ENCODE results near the gene AMMECR1. TPM values are rescaled to one million over a fixed set of nuclear protein-coding genes. Genes with fewer than 3 reads are reported as not detected.

Gene AMMECR1
- total and polyA plus RNA-seq, 4 donors: 5.3 to 8.0 (median 6.9) TPM

- no peaks in the 10 kb centered on the region for H3K4me1 ChIP-seq (ENCODE audit: control insufficient read depth, insufficient read depth, low read length)
- DNase-seq (ENCODE audit: low read depth in 4 of 6, low spot score in 6 of 6): no peak
- no CpG with 5 or more reads among the region's 2 CpGs for WGBS (ENCODE audit: insufficient coverage)
- no peaks in the 10 kb centered on the region for H3K9me3 ChIP-seq (ENCODE audit: control insufficient read depth, insufficient read depth, low read length)
- H3K4me3 ChIP-seq (ENCODE audit: low read depth, low read length): no peak overlapping the region
- H3K36me3 ChIP-seq (ENCODE audit: control insufficient read depth, insufficient read depth, low read length): no peaks in the 10 kb centered on the region
- no peak overlapping the region for H3K27ac ChIP-seq (ENCODE audit: low read depth, low read length)
- H3K27me3 ChIP-seq (ENCODE audit: control insufficient read depth, insufficient read depth, low read length): peaks cover 4% of the 10 kb centered on the region
These were observed 95.2 kb downstream of the AMMECR1 start for GRCh38 chrX:110222497-110223257.

- no peak overlapping the region for H3K27ac ChIP-seq (ENCODE audit: low read depth, low read length)
- no peak for DNase-seq (ENCODE audit: low read depth in 4 of 6, low spot score in 6 of 6)
- H3K4me1 ChIP-seq (ENCODE audit: control insufficient read depth, insufficient read depth, low read length): no peaks in the 10 kb centered on the region
- H3K27me3 ChIP-seq (ENCODE audit: control insufficient read depth, insufficient read depth, low read length): no peaks in the 10 kb centered on the region
- H3K9me3 ChIP-seq (ENCODE audit: control insufficient read depth, insufficient read depth, low read length): no peaks in the 10 kb centered on the region
- H3K4me3 ChIP-seq (ENCODE audit: low read depth, low read length): no peak overlapping the region
- H3K36me3 ChIP-seq (ENCODE audit: control insufficient read depth, insufficient read depth, low read length): no peaks in the 10 kb centered on the region
- no CpG with 5 or more reads among the region's 1 CpG for WGBS (ENCODE audit: insufficient coverage)
These were observed 98.0 kb downstream of the AMMECR1 start for GRCh38 chrX:110219920-110220319.

- no peak for DNase-seq (ENCODE audit: low read depth in 4 of 6, low spot score in 6 of 6)
- Histone ChIP-seq H3K36me3 (ENCODE audit: control insufficient read depth, insufficient read depth, low read length) (no peaks in the 10 kb centered on the region), H3K4me1 (ENCODE audit: control insufficient read depth, insufficient read depth, low read length) (no peaks in the 10 kb centered on the region), H3K9me3 (ENCODE audit: control insufficient read depth, insufficient read depth, low read length) (no peaks in the 10 kb centered on the region), H3K4me3 (ENCODE audit: low read depth, low read length) (no peak overlapping the region), H3K27me3 (ENCODE audit: control insufficient read depth, insufficient read depth, low read length) (no peaks in the 10 kb centered on the region), H3K27ac (ENCODE audit: low read depth, low read length) (no peak overlapping the region)
- WGBS (ENCODE audit: insufficient coverage): no CpG with 5 or more reads among the region's 2 CpGs
These were observed 99.3 kb downstream of the AMMECR1 start for GRCh38 chrX:110218591-110218990.

- Histone ChIP-seq H3K27ac (ENCODE audit: low read depth, low read length) (no peak overlapping the region), H3K27me3 (ENCODE audit: control insufficient read depth, insufficient read depth, low read length) (no peaks in the 10 kb centered on the region), H3K36me3 (ENCODE audit: control insufficient read depth, insufficient read depth, low read length) (no peaks in the 10 kb centered on the region), H3K9me3 (ENCODE audit: control insufficient read depth, insufficient read depth, low read length) (no peaks in the 10 kb centered on the region), H3K4me3 (ENCODE audit: low read depth, low read length) (no peak overlapping the region), H3K4me1 (ENCODE audit: control insufficient read depth, insufficient read depth, low read length) (no peaks in the 10 kb centered on the region)
- DNase-seq (ENCODE audit: low read depth in 4 of 6, low spot score in 6 of 6): no peak
- no CpG with 5 or more reads among the region's 4 CpGs for WGBS (ENCODE audit: insufficient coverage)
These were observed 101.9 kb downstream of the AMMECR1 start for GRCh38 chrX:110216027-110216426.

- no CpG with 5 or more reads among the region's 1 CpG for WGBS (ENCODE audit: insufficient coverage)
- H3K27me3 ChIP-seq (ENCODE audit: control insufficient read depth, insufficient read depth, low read length): no peaks in the 10 kb centered on the region
These were observed 102.5 kb downstream of the AMMECR1 start for GRCh38 chrX:110215411-110215810.

GRCh38 chrX:110214684-110215083 is 103.2 kb downstream of the AMMECR1 start:
- Histone ChIP-seq H3K9me3 (ENCODE audit: control insufficient read depth, insufficient read depth, low read length) (no peaks in the 10 kb centered on the region), H3K4me1 (ENCODE audit: control insufficient read depth, insufficient read depth, low read length) (no peaks in the 10 kb centered on the region), H3K27ac (ENCODE audit: low read depth, low read length) (no peak overlapping the region), H3K36me3 (ENCODE audit: control insufficient read depth, insufficient read depth, low read length) (no peaks in the 10 kb centered on the region), H3K27me3 (ENCODE audit: control insufficient read depth, insufficient read depth, low read length) (no peaks in the 10 kb centered on the region), H3K4me3 (ENCODE audit: low read depth, low read length) (no peak overlapping the region)
- WGBS (ENCODE audit: insufficient coverage): no CpG with 5 or more reads among the region's 1 CpG
- no peak for DNase-seq (ENCODE audit: low read depth in 4 of 6, low spot score in 6 of 6)

More at GRCh38 chrX:110215411-110215810, 102.5 kb downstream of the AMMECR1 start:
- DNase-seq (ENCODE audit: low read depth in 4 of 6, low spot score in 6 of 6): no peak
- H3K27ac ChIP-seq (ENCODE audit: low read depth, low read length): no peak overlapping the region
- no peaks in the 10 kb centered on the region for H3K36me3 ChIP-seq (ENCODE audit: control insufficient read depth, insufficient read depth, low read length)
- H3K9me3 ChIP-seq (ENCODE audit: control insufficient read depth, insufficient read depth, low read length): no peaks in the 10 kb centered on the region
- no peaks in the 10 kb centered on the region for H3K4me1 ChIP-seq (ENCODE audit: control insufficient read depth, insufficient read depth, low read length)
- H3K4me3 ChIP-seq (ENCODE audit: low read depth, low read length): no peak overlapping the region

GRCh38 chrX:110213183-110213582 is 104.7 kb downstream of the AMMECR1 start:
- no peak for DNase-seq (ENCODE audit: low read depth in 4 of 6, low spot score in 6 of 6)
- H3K4me1 ChIP-seq (ENCODE audit: control insufficient read depth, insufficient read depth, low read length): no peaks in the 10 kb centered on the region
- H3K9me3 ChIP-seq (ENCODE audit: control insufficient read depth, insufficient read depth, low read length): no peaks in the 10 kb centered on the region
- no peaks in the 10 kb centered on the region for H3K36me3 ChIP-seq (ENCODE audit: control insufficient read depth, insufficient read depth, low read length)
- no CpG with 5 or more reads among the region's 1 CpG for WGBS (ENCODE audit: insufficient coverage)
- H3K4me3 ChIP-seq (ENCODE audit: low read depth, low read length): no peak overlapping the region
- no peaks in the 10 kb centered on the region for H3K27me3 ChIP-seq (ENCODE audit: control insufficient read depth, insufficient read depth, low read length)
- no peak overlapping the region for H3K27ac ChIP-seq (ENCODE audit: low read depth, low read length)

- Histone ChIP-seq H3K27ac (ENCODE audit: low read depth, low read length) (no peak overlapping the region), H3K27me3 (ENCODE audit: control insufficient read depth, insufficient read depth, low read length) (no peaks in the 10 kb centered on the region), H3K4me3 (ENCODE audit: low read depth, low read length) (no peak overlapping the region), H3K36me3 (ENCODE audit: control insufficient read depth, insufficient read depth, low read length) (no peaks in the 10 kb centered on the region), H3K4me1 (ENCODE audit: control insufficient read depth, insufficient read depth, low read length) (no peaks in the 10 kb centered on the region), H3K9me3 (ENCODE audit: control insufficient read depth, insufficient read depth, low read length) (no peaks in the 10 kb centered on the region)
- no peak for DNase-seq (ENCODE audit: low read depth in 4 of 6, low spot score in 6 of 6)
- WGBS (ENCODE audit: insufficient coverage): 83% methylated on average over 1 of the region's 3 CpGs
These were observed 105.6 kb downstream of the AMMECR1 start for GRCh38 chrX:110212299-110212698.

GRCh38 chrX:110211340-110211739 is 106.5 kb downstream of the AMMECR1 start:
- WGBS (ENCODE audit: insufficient coverage): no CpG with 5 or more reads among the region's 1 CpG
- DNase-seq (ENCODE audit: low read depth in 4 of 6, low spot score in 6 of 6): no peak
- no peaks in the 10 kb centered on the region for H3K4me1 ChIP-seq (ENCODE audit: control insufficient read depth, insufficient read depth, low read length)
- H3K36me3 ChIP-seq (ENCODE audit: control insufficient read depth, insufficient read depth, low read length): no peaks in the 10 kb centered on the region
- H3K27me3 ChIP-seq (ENCODE audit: control insufficient read depth, insufficient read depth, low read length): no peaks in the 10 kb centered on the region
- H3K27ac ChIP-seq (ENCODE audit: low read depth, low read length): no peak overlapping the region
- H3K9me3 ChIP-seq (ENCODE audit: control insufficient read depth, insufficient read depth, low read length): no peaks in the 10 kb centered on the region
- no peak overlapping the region for H3K4me3 ChIP-seq (ENCODE audit: low read depth, low read length)

GRCh38 chrX:110210417-110211139 is 107.3 kb downstream of the AMMECR1 start:
- Histone ChIP-seq H3K36me3 (ENCODE audit: control insufficient read depth, insufficient read depth, low read length) (no peaks in the 10 kb centered on the region), H3K27ac (ENCODE audit: low read depth, low read length) (no peak overlapping the region), H3K4me1 (ENCODE audit: control insufficient read depth, insufficient read depth, low read length) (no peaks in the 10 kb centered on the region), H3K4me3 (ENCODE audit: low read depth, low read length) (no peak overlapping the region), H3K9me3 (ENCODE audit: control insufficient read depth, insufficient read depth, low read length) (no peaks in the 10 kb centered on the region), H3K27me3 (ENCODE audit: control insufficient read depth, insufficient read depth, low read length) (peaks cover 3% of the 10 kb centered on the region)
- DNase-seq (ENCODE audit: low read depth in 4 of 6, low spot score in 6 of 6): peak in 1 of 6 donors; percentile 4
- WGBS (ENCODE audit: insufficient coverage): 37% methylated on average over 3 of the region's 5 CpGs
